Esophagus muscularis mucosa (tissue), 4 donors: ENCODE data around the gene SLC24A4. TPM values are rescaled to one million over a fixed set of nuclear protein-coding genes. Genes with fewer than 3 reads are reported as not detected.

Experiments used
- DNase-seq: peaks from one replicate; pipeline ENCODE4 v3.0.0-alpha.2; 2017; ENCODE audit errors: extremely low spot score
- H3K27ac ChIP-seq, 4 donors: fragments of 200-600 bp; sonication (generic); replicated peaks in 1 of 4; 1 replicate in 3 of 4; 2 replicates in 1 of 4; pipeline ENCODE4 v1.5.1; 2016 to 2019; ENCODE audit warnings: mild to moderate bottlenecking in 1 of 4
- H3K27me3 ChIP-seq, 4 donors: fragments of 200-600 bp; sonication (generic); one replicate each; pipeline versions ENCODE4 v1.5.1 to v1.6.0; 2016 to 2019
- H3K36me3 ChIP-seq, 4 donors: fragments of 200-600 bp; sonication (generic); one replicate each; pipeline ENCODE4 v1.5.1; 2016 to 2019
- H3K4me1 ChIP-seq, 4 donors: fragments of 200-600 bp; sonication (generic); one replicate each; pipeline ENCODE4 v1.5.1; 2016 to 2019
- H3K4me3 ChIP-seq, 4 donors: fragments of 200-600 bp; sonication (generic); 1 replicate in 2 of 4; 2 replicates in 2 of 4; pipeline ENCODE4 v1.5.1; 2016 to 2019; ENCODE audit warnings: mild to moderate bottlenecking in 4 of 4, moderate library complexity in 1 of 4
- H3K9me3 ChIP-seq, 4 donors: fragments of 200-600 bp; sonication (generic); 1 replicate in 3 of 4; 2 replicates in 1 of 4; pipeline ENCODE4 v1.5.1; 2016 to 2019
- EP300 ChIP-seq: sonication (generic); formaldehyde crosslinking; IDR thresholded peaks from one replicate; pipeline ENCODE4 v1.6.1; 2017; ENCODE audit warnings: antibody characterized with exemption
- POLR2A ChIP-seq: fragments of 450-650 bp; IDR thresholded peaks from one replicate; pipeline ENCODE4 v1.6.1; 2017; ENCODE audit warnings: antibody characterized with exemption, moderate library complexity, mild to moderate bottlenecking, low read depth
- POLR2AphosphoS5 ChIP-seq, 2 donors: sonication (generic); formaldehyde crosslinking; IDR thresholded peaks; one replicate each; pipeline ENCODE4 v1.6.1; 2017; ENCODE audit warnings: antibody characterized with exemption in 2 of 2
- WGBS: methylation state at CpG from one replicate; pipeline ENCODE4 v1.1.5; 2018; 5-methylcytosine and 5-hydroxymethylcytosine counted together
- intact Hi-C: fragments of 100-400 bp; cut with DNase I; formaldehyde crosslinking; loops from one replicate; pipeline ENCODE4 v1.15.1; 2023
- total RNA-seq, 4 donors: library from RNA; depleted of rRNA; stranded (reverse); fragments of >200 nt; gene quantifications; one replicate each; pipeline versions ENCODE4 v1.1.0 to v1.2.1, GENCODE V29; 2016
- TF ChIP-seq, protein P1 (sequence below), 3 experiments: fragments of 200-600 bp in 2 of 3; fragments of 450-650 bp in 1 of 3; sonication (generic) in 2 of 3; IDR thresholded peaks; one replicate each; pipeline ENCODE4 v1.5.1; 2017 to 2019; ENCODE audit warnings: antibody characterized with exemption in 3 of 3, mild to moderate bottlenecking in 2 of 3, moderate library complexity in 1 of 3

Gene SLC24A4
- total RNA-seq, 4 donors from 2014 or later: 1.7 to 2.9 (median 2.1) TPM

DNA sequence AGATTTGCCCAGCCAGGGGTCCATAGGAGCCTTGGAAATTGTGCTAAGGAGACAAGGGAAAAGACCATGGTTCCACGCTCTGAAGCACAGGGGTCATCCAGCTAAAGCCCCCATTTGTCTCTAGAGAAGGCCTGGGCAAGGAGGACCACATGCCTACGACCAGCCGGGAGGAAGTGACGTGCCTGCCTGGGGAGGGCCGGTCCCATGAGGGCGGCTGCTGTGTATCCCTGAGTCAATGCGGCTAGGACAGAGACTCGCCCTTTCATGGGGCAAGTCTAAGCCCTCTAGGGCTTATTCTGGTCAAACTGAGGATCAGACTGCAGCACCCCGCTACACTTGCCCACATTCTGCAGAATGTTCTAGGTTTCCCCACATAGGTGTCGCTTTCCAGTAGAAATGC, 170.1 kb downstream of the SLC24A4 start:
- Histone ChIP-seq H3K4me3 (no peak overlapping the region), H3K4me1 (peaks cover 0 to 8% (median 2%) of the 10 kb centered on the region in 4 donors), H3K36me3 (no peaks in the 10 kb centered on the region), H3K9me3 (no peaks in the 10 kb centered on the region), H3K27me3 (no peaks in the 10 kb centered on the region), H3K27ac (no peak overlapping the region)
- DNase-seq: no peak
- no peak for TF ChIP-seq POLR2A
- TF ChIP-seq EP300: no peak
- TF ChIP-seq, protein P1, sequence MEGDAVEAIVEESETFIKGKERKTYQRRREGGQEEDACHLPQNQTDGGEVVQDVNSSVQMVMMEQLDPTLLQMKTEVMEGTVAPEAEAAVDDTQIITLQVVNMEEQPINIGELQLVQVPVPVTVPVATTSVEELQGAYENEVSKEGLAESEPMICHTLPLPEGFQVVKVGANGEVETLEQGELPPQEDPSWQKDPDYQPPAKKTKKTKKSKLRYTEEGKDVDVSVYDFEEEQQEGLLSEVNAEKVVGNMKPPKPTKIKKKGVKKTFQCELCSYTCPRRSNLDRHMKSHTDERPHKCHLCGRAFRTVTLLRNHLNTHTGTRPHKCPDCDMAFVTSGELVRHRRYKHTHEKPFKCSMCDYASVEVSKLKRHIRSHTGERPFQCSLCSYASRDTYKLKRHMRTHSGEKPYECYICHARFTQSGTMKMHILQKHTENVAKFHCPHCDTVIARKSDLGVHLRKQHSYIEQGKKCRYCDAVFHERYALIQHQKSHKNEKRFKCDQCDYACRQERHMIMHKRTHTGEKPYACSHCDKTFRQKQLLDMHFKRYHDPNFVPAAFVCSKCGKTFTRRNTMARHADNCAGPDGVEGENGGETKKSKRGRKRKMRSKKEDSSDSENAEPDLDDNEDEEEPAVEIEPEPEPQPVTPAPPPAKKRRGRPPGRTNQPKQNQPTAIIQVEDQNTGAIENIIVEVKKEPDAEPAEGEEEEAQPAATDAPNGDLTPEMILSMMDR (IDR thresholded peaks at IDR 0.05): no peak
- TF ChIP-seq POLR2AphosphoS5 (IDR thresholded peaks at IDR 0.05): no peak
- 94% methylated on average over 6 of the region's 10 CpGs for WGBS
- intact Hi-C loops: no loop called here

GRCh38 chr14:92493492-92493891, 170.5 kb downstream of the SLC24A4 start:
- WGBS: 95% methylated on average over 16 of the region's 16 CpGs

GRCh38 chr14:92494512-92494911, 171.5 kb downstream of the SLC24A4 start:
- H3K36me3 ChIP-seq: no peaks in the 10 kb centered on the region
- no peak overlapping the region for H3K4me3 ChIP-seq
- peaks cover 0 to 5% (median 1%) of the 10 kb centered on the region in 4 donors for H3K4me1 ChIP-seq
- no peaks in the 10 kb centered on the region for H3K27me3 ChIP-seq
- TF ChIP-seq EP300 (no peak), POLR2A (no peak), POLR2AphosphoS5 (IDR thresholded peaks at IDR 0.05) (no peak)
- TF ChIP-seq, protein P1 (IDR thresholded peaks at IDR 0.05): no peak
- H3K27ac ChIP-seq: no peak overlapping the region
- intact Hi-C loops: no loop called here
- 76% methylated on average over 4 of the region's 4 CpGs for WGBS
- no peak for DNase-seq
- H3K9me3 ChIP-seq: no peaks in the 10 kb centered on the region

More at GRCh38 chr14:92493492-92493891, 170.5 kb downstream of the SLC24A4 start:
- TF ChIP-seq EP300 (no peak), POLR2A (no peak), POLR2AphosphoS5 (IDR thresholded peaks at IDR 0.05) (no peak)
- TF ChIP-seq, protein P1 (IDR thresholded peaks at IDR 0.05): no peak
- H3K4me3 ChIP-seq: no peak overlapping the region
- no peaks in the 10 kb centered on the region for H3K9me3 ChIP-seq
- H3K4me1 ChIP-seq: peaks cover 0 to 8% (median 2%) of the 10 kb centered on the region in 4 donors
- DNase-seq: no peak
- H3K36me3 ChIP-seq: no peaks in the 10 kb centered on the region
- intact Hi-C loops: no loop called here
- H3K27me3 ChIP-seq: no peaks in the 10 kb centered on the region
- no peak overlapping the region for H3K27ac ChIP-seq

DNA sequence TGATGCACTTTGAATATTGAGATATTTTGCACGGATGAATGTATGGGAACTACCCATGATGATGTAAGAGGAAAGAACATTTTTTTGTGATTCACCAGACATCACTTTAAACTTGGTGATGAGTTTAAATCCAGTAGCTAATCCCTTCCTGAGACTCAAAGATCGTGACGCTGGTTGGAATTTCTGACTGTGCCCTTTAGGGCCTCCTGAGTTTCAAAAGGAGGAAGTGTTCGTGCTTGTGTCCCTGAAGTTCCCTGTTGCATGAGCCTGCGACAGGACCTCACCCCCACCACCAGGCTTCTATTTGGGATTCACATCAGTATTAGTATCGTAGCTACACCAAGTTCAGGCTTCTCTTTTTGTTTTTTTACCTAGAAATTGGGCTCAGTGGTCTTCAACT, 172.1 kb downstream of the SLC24A4 start:
- WGBS: 76% methylated on average over 6 of the region's 6 CpGs
- H3K36me3 ChIP-seq: no peaks in the 10 kb centered on the region
- peaks cover 0 to under 1% (median 0%) of the 10 kb centered on the region in 4 donors for H3K4me1 ChIP-seq
- no peak for DNase-seq
- H3K27me3 ChIP-seq: no peaks in the 10 kb centered on the region
- TF ChIP-seq POLR2A (no peak), POLR2AphosphoS5 (IDR thresholded peaks at IDR 0.05) (no peak), EP300 (no peak)
- TF ChIP-seq, protein P1 (IDR thresholded peaks at IDR 0.05): no peak
- H3K4me3 ChIP-seq: no peak overlapping the region
- intact Hi-C loops: no loop called here
- no peak overlapping the region for H3K27ac ChIP-seq
- no peaks in the 10 kb centered on the region for H3K9me3 ChIP-seq

GRCh38 chr14:92496191-92496857, 173.4 kb downstream of the SLC24A4 start:
- intact Hi-C loops: no loop called here
- Histone ChIP-seq H3K27me3 (no peaks in the 10 kb centered on the region), H3K36me3 (no peaks in the 10 kb centered on the region), H3K4me1 (no peaks in the 10 kb centered on the region), H3K9me3 (no peaks in the 10 kb centered on the region), H3K4me3 (no peak overlapping the region), H3K27ac (no peak overlapping the region)
- no peak for TF ChIP-seq POLR2A
- no peak for TF ChIP-seq POLR2AphosphoS5 (IDR thresholded peaks at IDR 0.05)
- TF ChIP-seq, protein P1 (IDR thresholded peaks at IDR 0.05): no peak
- TF ChIP-seq EP300: no peak
- WGBS: 69% methylated on average over 6 of the region's 6 CpGs
- no peak for DNase-seq
